DMS153 treated with DMSO at 0.1 percent for 48 hours (cell line): ENCODE results near the gene SCAPER.
"Not testable (repeated sequence)": the region's sequence is repeated elsewhere in the genome, so short reads cannot be mapped to it uniquely, and the experiment has no call there.

Experiments
- DNase-seq: peaks from one replicate; lab custom pipeline; 2025; ENCODE audit not compliant: unreplicated experiment; lab: John Stamatoyannopoulos, UW

SCAPER gene

DNA sequence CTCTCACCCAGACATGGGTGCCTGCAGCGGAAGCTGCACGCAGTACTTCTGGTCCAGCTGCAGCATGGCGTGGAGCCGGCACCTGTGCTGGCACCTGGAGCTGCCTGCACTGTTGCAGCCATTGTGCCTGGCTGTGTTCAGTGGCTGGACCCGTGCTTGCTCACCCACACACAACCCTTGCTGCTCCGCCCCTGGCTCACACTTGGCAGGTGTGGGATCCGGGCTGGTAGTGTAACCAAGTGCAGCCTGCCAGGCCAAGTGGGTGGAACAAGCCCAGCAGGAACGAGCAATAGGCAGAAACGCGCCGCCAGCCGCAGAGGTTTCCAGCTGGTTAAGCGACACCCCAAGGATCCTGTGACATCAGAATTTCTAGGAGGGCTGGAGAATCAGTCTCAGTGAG lies 11.2 kb upstream of the SCAPER start:
- no peak for DNase-seq

DNA sequence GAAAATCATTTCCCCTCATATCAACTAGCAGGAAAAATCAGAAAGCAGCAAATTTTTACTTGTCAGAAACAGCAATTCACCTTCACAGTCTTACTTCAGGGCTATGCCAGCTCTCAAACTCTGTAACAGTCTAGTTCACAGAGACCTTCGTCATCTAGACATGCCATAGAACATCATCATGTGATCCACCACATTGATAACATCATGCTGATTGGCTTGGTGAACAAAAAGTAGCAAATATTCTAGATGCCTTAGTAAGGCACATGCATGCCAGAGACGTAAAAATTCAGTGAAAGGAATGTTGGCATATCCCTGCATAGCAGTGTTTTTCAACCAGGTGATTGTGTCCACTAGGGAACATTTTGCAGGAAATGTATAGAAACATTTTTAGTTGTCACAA lies 8.6 kb upstream of the SCAPER start:
- no peak for DNase-seq

DNA sequence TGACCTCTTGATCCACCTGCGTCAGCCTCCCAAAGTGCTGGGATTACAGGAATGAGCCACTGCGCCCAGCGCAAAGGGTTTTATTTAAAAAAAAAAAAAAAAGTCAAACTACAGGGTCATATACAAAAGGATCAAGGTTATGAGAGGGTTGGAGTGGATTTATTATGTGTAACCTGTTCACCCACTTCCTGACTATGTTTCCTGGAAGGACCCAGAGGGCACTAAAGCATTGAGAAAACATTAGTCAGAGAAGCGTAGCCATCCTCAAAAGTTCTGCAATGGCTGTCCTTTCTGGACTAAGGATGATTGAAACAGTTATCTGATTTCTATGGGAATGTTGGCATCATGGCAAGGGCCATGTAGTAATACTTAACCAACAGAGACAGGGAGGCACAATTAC lies 7.3 kb upstream of the SCAPER start:
- no peak for DNase-seq

DNA sequence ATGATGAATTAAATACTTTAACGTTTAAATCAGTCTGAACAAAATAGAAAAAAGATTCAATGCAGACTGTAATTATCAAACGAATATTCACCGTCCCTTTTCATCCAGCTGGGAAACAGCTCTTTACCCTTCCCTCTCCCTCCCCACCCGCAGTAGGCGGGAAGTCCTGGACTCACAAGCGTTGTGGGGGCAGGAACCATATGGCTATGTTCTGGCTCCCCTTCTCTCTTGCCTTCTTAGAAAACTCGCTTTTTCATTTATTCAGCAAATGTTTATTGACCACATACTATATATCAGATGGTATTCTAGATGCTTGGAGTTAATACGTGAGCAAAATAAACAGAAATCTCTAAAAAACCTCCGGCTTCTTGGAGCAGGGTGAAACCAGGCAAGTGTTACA lies 715 bp upstream of the SCAPER start:
- DNase-seq, result no peak

DNA sequence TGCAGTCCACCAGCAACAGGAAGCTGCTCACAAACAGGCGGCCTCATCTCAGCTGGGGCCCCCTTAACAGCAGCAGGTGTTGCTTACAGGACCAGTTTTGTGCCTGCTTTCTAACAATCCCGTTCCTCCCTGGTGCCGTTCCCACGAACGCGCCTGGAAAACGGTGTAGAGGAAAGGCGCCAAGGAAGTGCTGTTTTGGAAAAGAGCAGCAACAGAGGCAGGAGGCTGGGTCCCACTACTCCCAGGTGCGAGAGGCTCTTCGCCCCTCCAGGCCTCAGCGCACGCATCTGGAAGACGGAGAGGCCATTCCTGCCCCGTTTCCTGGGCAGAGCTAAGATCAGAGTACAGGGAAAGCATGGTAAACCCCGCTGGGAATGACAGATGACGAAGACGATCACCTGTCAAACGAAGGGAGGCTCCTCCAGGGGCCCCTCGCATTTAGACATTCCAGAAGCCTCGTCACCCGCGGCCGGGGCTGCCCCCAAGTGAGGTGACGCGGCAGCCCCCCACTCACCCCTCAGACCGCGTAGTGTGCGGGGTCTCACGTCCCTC lies 603 bp downstream of the SCAPER start:
- DNase-seq, result no peak

DNA sequence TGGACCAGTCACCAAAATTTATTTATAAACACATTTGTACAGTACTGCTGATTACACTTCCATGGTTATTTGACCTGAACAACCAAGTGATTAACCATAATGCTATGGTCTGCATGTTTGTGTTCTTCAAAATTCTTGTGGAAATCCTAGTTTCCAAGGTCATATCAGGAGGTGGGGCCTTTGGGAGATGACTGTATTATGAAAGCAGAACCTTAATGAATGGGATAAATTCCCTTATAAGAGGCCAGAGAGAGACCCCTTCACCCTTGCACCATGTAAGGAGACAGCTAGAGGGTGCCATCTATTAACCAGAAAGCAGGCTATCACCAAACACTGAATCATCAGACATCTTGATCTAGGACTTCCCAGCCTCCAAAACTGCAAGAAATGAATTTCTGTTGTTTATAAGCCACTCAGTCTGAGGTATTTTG lies 1.9 kb downstream of the SCAPER start:
- DNase-seq, result no peak

DNA sequence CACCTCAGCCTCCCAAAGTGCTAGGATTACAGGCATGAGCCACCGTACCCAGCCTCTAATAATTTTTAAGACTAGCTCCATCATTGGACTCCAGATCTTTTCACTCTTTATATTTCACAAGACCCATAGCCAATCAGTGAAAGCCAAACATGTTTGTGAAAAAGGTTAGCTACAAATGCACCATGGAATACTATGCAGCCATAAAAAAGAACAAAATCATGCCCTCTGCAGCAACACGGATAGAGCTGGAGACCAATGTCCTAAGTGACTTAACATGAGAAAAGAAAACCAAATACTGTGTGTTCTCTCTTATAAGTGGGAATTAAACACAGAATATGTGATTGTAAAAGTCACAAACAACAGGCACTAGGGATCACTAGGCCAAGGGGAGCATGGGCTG lies 3.2 kb downstream of the SCAPER start:
- no peak for DNase-seq

DNA sequence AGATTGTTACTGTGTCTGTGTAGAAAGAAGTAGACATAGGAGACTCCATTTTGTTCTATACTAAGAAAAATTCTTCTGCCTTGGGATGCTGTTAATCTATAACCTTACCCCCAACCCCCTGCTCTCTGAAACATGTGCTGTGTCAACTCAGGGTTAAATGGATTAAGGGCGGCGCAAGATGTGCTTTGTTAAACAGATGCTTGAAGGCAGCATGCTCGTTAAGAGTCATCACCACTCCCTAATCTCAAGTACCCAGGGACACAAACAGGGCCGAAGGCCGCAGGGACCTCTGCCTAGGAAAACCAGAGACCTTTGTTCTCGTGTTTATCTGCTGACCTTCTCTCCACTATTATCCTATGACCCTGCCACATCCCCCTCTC lies 5.2 kb downstream of the SCAPER start:
- not testable (repeated sequence) for DNase-seq

DNA sequence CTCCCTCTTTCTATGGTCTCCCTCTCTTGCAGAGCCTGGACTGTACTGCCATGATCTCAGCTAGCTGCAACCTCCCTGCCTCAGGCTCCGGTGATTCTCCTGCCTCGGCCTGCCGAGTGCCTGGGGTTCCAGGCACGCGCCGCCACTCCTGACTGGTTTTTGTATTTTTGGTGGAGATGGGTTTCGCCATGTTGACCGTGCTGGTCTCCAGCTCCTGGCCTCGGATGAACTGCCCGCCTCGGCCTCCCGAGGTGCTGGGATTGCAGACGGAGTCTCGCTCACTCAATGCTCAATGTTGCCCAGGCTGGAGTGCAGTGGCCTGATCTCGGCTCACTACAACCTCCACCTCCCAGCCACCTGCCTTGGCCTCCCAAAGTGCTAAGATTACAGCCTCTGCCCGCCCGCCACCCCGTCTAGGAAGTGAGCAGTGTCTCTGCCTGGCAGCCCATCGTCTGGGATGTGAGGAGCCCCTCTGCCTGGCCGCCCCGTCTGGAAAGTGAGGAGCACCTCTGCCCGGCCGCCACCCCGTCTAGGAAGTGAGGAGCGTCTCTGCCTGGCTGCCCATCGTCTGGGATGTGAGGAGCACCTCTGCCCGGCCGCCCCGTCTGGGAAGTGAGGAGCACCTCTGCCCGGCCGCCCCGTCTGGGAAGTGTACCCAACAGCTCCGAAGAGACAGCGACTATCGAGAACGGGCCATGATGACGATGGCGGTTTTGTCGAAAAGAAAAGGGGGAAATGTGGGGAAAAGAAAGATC lies 5.8 kb downstream of the SCAPER start:
- DNase-seq, result not testable (repeated sequence)

DNA sequence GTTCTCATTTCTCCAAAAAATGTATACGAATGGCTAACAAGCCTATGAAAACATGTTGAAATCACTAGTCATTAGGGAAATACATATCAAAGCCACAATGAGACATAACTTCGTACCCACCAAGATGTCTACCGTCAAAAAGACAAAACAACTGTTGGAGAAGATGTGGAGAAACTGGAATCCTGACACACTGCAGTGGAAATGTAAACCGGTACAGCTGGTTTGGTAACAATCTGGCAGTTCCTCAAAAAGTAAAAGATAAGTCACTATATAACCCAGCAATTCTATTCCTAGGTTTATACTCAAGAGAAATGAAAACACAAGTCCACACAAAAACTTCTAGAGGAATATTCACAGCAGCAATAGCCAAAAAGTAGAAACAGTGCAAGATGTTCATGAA lies 7.0 kb downstream of the SCAPER start:
- no peak for DNase-seq

DNA sequence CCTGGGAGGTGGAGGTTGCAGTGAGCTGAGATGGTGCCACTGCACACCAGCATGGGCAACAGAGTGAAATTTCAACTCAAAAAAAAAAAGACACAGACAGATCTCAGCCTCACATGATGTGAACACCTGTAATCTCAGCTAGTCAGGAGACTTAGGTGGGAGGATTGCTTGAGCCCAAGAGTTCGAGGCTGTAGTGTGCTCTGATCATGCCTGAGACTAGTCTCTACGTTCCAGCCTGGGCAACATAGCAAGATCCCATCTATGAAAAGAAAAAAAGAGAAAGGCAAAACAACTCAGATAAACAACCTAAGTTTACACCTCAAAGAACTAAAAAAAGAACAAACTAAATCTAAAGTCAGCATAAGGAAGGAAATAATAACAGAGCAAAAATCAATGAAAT lies 11.0 kb downstream of the SCAPER start:
- no peak for DNase-seq

DNA sequence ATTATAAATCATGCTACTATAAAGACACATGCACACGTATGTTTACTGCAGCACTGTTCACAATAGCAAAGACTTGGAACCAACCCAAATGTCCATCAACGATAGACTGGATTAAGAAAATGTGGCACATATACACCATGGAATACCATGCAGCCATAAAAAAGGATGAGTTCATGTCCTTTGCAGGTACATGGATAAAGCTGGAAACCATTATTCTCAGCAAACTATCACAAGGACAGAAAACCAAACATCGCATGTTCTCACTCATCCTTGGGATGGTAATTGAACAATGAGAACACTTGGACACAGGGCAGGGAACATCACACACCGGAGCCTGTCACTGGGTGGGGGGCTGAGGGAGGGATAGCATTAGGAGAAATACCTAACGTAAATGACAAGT lies 12.3 kb downstream of the SCAPER start:
- DNase-seq, result not testable (repeated sequence)

DNA sequence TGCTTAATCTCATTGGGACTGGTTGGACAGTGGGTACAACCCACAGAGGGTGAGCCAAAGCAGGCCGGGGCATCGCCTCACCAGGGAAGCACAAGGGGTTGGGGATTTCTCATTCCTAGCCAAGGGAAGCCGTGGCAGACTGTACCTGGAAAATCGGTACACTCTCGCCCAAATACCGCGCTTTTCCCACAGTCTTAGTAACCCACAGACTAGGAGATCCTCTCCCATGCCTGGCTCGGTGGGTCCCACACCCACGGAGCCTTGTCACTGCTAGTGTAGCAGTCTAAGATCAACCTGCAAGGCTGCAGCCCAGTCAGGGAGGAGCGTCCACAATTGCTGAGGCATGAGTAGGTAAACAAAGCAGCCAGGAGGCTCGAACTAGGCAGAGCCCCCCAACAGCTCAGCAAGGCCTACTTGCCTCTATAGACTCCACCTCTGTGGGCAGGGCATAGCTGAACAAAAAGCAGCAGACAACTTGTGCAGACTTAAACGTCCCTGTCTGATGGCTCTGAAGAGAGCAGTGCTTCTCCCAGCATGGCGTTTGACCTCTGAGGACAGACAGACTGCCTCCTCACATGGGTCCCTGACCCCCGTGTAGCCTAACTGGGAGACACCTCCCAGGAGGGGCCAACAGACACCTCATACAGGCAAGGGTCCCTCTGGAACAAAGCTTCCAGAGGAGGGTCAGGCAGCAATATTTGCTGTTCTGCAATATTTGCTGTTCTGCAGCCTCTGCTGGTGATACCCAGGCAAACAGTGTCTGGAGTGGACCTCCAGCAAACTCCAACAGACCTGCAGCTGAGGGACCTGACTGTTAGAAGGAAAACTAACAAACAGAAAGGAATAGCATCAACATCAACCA lies 17.6 kb downstream of the SCAPER start:
- DNase-seq, result not testable (repeated sequence)

DNA sequence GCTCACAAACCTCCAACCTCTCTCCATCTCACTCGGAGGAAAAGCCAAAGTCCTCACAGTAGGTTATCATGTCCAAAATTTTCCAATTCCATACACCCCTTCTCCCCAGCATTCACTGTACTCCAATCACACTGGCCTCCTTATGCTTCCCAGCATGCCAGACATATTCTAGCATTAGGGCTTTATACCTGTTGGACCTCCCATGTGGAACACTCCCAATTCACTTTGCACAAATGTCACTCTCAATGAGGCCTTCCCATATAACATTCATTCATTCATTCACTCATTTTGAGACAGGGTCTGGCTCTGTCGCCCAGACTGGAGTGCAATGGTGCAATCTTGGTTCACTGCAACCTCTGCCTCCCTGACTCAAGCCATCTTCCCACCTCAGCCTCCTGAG lies 19.9 kb downstream of the SCAPER start:
- DNase-seq, result no peak

DNA sequence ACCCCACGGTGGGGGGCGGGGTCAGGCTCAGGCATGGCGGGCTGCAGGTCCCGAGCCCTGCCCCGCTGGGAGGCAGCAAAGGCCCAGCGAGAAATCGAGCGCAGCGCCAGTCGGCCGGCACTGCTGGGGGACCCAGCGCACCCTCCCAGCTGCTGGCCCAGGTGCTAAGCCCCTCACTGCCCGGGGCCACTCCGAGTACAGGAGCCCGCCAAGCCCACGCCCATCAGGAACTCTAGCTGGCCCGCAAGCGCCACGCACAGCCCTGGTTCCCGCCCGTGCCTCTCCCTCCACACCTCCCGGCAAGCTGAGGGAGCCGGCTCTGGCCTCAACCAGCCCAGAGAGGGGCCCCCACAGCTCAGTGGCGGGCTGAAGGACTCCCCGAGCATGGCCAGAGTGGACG lies 29.2 kb downstream of the SCAPER start:
- no peak for DNase-seq

DNA sequence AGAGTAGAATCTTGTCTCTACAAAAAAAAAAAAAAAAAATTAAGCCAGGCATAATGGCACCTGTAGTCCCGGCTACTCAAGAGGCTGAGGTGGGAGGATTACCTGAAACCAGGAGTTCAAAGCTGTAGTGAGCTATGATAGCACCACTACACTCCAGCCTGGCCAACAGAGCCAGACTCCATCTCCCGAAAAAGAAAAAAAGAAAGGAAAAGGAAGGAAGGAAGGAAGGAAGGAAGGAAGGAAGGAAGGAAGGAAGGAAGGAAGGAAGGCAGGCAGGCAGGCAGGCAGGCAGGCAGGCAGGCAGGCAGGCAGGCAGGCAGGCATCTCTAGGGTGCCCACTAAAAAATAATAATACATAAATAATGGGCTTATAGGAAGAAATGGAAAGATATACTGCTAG lies 32.1 kb downstream of the SCAPER start:
- not testable (repeated sequence) for DNase-seq

DNA sequence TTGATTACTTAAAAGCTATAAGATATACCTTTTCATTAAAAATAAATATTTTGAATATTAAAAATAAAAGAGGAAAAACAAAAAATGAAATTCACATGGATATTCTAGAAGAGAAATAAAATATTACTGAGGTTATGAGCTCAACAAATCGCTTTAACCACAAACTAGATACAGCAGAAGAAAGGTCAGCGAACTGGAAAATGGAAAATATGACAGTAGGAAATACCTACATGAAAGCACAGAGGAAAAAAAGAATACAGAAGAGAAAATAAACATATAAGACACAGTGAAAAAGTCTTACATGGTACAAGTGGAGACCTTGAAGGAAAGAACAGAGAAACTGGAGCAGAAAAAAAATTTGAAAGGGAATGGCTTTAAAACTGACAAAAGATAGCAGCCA lies 33.2 kb downstream of the SCAPER start:
- no peak for DNase-seq

DNA sequence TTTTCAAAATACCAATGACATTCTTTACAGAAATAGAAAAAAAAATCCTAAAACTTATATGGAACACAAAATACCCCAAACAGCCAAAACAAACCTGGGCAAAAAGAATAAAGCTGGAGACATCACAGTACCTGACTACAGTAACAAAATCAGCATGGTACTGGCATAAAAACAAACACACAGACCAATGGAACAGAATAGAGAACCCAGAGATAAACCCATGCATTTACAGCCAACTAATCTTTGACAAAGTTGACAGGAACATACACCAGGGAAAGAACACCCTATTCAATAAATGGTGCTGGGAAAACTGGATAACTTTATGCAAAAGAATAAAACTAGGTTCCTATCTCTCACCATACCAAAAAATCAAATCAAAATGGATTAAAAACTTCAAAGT lies 36.4 kb downstream of the SCAPER start:
- DNase-seq, result no peak

DNA sequence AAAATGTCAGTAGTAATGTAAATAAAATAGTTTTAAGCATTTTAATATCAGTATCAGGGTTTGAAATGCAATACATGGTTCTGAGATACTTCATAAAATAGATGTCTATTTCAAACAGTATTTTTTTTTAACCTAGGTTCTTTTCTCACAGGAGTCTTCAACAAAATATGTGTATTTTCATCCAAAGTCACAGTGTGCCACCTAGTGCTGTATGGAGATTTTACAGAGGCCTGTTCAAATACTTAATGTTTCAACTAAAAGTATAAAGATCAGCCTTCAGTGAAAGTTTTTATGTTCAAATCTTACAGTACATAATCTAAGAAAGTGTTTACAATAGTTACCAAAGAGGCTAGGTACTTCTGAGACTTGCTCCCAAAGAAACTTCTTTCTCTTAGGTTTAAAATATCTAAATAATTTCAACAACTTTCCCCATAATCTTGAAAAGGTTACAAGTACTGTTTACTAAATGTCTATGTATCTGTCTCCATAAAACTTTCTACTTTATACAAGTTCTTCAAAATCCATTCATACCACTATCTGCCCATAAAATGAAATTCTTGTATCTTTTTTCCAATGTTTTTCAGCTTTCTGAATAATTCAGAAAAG lies 38.3 kb downstream of the SCAPER start:
- DNase-seq, result no peak

DNA sequence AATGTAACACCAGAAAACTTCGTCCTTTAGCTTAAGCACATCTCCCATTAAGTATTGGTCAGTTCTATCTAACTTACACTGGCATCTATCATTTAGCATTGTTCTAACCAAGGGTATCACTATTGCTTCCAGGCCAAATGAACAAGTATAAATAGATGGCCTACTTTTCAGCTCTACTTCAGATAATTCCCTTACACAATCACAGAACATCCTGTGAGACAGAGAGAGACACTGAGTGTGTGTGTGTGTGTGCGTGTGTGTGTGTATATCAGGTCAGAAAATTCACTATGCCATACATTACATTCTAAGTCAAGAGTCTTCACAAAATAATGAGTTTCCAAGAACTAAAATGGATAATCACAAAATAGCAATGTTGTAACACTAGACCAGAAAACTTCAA lies 39.1 kb downstream of the SCAPER start:
- DNase-seq, result no peak

DNA sequence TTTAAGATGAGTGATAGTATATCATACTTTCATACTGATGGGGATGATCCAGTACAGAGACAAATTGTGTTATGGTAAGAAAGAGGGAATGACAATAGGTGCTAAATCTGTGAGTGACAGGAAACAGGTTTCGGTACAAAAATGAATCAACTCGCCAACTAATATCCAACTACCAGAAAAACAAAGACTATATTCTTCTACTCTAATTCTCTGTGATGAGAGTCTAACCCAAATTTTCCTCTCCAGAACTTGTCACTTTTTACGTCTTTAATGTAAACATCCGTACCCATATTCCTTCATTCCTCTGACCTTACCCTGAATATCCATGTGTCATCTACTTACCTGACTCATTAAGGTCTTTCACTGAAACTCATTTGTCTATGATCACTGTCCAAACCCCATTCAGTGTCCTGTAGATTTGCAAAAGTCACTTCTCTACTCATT lies 39.6 kb downstream of the SCAPER start:
- DNase-seq, result no peak

DNA sequence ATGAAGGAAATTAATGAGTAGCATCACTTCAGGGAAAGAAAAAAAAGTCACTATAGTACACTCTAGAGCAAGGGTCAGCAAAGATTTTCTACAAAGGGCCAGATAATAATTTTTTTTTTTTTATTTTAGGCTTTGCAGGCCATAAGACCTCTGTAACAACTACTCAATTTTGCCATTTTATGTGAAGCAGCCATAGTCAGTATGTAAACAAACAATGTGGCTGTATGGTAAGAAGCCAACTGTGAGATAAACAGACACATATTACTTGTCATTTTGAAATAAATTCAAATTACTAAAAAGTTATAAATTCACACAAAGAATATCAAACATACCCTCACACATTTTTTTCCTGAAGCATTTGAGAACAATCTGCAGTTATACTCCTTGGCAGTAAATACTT lies 40.6 kb downstream of the SCAPER start:
- no peak for DNase-seq
